ENCODE data around the gene KLHL5.

The KLHL5 gene

DNA sequence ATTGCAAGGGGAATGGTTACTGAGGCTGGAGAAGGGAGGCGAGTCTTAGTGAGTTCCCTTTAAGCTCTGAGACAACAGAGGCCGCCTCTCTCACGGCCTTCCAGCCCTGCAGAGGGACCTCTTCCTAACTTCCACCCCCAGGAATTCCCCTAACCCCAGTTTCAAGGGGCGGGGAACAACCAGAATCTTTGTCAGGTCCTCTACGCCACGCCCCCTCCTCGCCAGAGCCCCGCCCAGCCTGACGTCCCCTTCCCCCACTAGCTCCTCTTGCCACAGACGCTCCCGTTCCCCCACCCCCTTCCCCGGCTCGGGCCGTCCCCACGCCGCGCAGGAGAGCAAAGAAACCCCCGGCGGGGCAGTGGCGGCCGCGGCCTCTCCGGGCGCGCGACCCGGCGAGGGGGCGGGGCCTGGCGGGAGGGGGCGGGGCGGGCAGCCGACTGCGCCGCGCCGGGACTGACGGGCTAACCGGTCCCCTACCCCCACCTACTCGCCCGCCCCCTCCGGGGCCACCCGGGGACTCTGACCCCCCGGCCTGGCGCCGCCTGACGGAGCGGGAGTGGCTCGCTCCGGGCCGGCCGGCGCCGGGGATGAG is 17.6 kb upstream of the KLHL5 start:
- H3K27ac ChIP-seq (ENCODE audit: low read depth, low read length, severe bottlenecking) = peak overlapping the region; percentile 83
- peak overlapping the region; percentile 62 for H3K4me3 ChIP-seq (ENCODE audit: extremely low read depth, insufficient read depth, low read length, poor library complexity, severe bottlenecking)
- peaks cover 23% of the 10 kb centered on the region for H3K4me1 ChIP-seq (ENCODE audit: control insufficient read depth, insufficient read depth, low read length, poor library complexity, severe bottlenecking)
- no peaks in the 10 kb centered on the region for H3K9me3 ChIP-seq (ENCODE audit: control insufficient read depth, low read length)
- 0% methylated on average over 6 to 30 of the region's 54 CpGs for WGBS, 2 experiments (ENCODE audit: insufficient coverage in 2 of 2)
- peaks cover 8% of the 10 kb centered on the region for H3K36me3 ChIP-seq (ENCODE audit: control insufficient read depth, insufficient read depth, low read length)

DNA sequence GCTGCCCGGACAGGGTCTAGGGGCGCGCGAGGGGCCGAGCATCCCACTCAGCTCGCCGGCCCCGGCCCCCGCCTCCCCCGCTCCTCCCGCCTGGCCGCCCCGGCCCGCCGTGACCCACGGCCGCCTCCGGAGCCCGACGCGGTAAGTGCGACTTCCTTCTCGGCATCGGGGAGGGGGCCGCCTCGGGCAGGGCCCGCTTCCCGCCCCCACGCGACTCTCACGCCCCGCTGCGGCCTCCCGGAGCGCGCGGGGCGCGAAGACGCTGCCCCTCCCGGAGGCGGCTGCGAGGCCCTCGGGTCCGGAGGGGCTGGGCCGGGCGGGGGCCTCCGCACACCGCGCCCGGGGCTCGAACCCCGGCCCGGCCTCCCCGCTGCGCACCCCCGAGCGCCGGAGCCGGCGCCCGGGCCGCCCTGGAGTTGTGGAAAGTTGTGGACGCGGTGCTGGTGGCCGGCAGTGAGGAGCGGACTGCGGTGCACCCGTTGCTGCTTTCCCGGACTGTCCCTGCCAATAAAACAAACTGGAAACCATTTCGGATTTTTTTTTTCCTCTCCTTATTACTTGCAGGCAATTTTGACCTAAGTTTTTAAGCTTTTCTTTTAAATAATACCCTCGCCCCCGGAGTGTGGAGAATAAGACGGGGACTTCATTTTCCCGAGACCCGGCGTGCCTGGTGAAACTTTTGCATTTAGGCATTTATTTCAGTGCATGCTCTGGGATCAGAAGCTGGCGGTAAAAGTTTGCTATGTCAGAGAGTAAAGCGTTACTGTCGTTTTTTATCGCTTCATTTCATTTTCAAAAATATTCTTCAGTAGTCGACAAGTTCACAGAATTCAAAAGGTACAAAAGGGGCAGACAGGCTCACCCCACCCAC is 16.8 kb upstream of the KLHL5 start:
- H3K27ac ChIP-seq (ENCODE audit: low read depth, low read length, severe bottlenecking) = peak overlapping the region; percentile 83
- no peaks in the 10 kb centered on the region for H3K9me3 ChIP-seq (ENCODE audit: control insufficient read depth, low read length)
- H3K4me1 ChIP-seq (ENCODE audit: control insufficient read depth, insufficient read depth, low read length, poor library complexity, severe bottlenecking) = peaks cover 23% of the 10 kb centered on the region
- H3K4me3 ChIP-seq (ENCODE audit: extremely low read depth, insufficient read depth, low read length, poor library complexity, severe bottlenecking) = peak overlapping the region; percentile 62
- WGBS, 2 experiments (ENCODE audit: insufficient coverage in 2 of 2) = 1% methylated on average over 36 to 46 of the region's 82 CpGs
- H3K36me3 ChIP-seq (ENCODE audit: control insufficient read depth, insufficient read depth, low read length) = peaks cover 8% of the 10 kb centered on the region

DNA sequence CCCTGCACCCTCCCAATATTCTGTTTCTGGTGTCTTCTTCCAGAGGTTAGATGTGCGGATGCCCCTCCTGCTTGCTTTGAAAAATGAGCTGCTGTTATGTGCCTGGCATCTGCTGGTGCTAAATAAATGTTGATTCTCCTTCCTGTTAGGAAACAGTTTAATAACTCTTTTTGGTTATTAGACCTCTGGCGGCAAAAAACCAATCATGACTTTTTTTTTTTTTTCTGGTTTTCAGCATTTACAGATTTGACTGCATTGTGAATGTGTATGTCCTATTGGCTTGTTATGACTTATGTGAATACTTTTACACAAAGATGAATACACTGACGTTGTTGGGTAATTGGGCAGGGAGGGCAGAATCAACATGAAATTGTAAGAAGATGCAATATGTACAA is 16.2 kb upstream of the KLHL5 start:
- peaks cover 23% of the 10 kb centered on the region for H3K4me1 ChIP-seq (ENCODE audit: control insufficient read depth, insufficient read depth, low read length, poor library complexity, severe bottlenecking)
- peak overlapping the region; percentile 62 for H3K4me3 ChIP-seq (ENCODE audit: extremely low read depth, insufficient read depth, low read length, poor library complexity, severe bottlenecking)
- no CpG with 5 or more reads among the region's 3 CpGs for WGBS, 2 experiments (ENCODE audit: insufficient coverage in 2 of 2)
- H3K27ac ChIP-seq (ENCODE audit: low read depth, low read length, severe bottlenecking) = peak overlapping the region; percentile 83
- peaks cover 8% of the 10 kb centered on the region for H3K36me3 ChIP-seq (ENCODE audit: control insufficient read depth, insufficient read depth, low read length)
- no peaks in the 10 kb centered on the region for H3K9me3 ChIP-seq (ENCODE audit: control insufficient read depth, low read length)

DNA sequence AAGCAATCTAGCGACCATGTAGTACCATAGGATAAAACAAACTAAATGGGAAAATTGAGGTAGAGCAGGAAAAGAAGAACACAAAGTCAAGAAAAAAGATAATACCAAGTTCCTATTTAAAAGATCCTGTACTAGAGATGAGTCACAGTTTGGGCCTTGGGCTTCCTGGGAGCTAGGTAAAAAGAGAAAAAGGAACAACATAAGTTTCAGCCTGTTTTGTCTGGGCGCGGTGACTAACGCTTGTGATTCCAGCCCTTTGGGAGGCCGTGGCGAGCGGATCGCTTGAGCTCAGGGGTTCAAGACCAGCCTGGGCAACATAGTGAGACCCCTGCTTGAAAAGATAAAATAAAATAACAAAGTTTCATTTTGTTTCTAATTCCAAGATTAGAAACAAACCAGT is 15.8 kb upstream of the KLHL5 start:
- peaks cover 8% of the 10 kb centered on the region for H3K36me3 ChIP-seq (ENCODE audit: control insufficient read depth, insufficient read depth, low read length)
- peak overlapping the region; percentile 62 for H3K4me3 ChIP-seq (ENCODE audit: extremely low read depth, insufficient read depth, low read length, poor library complexity, severe bottlenecking)
- WGBS, 2 experiments (ENCODE audit: insufficient coverage in 2 of 2) = 88 to 95% methylated on average over 5 to 7 of the region's 8 CpGs
- no peaks in the 10 kb centered on the region for H3K9me3 ChIP-seq (ENCODE audit: control insufficient read depth, low read length)
- H3K27ac ChIP-seq (ENCODE audit: low read depth, low read length, severe bottlenecking) = peak overlapping the region; percentile 83
- peaks cover 23% of the 10 kb centered on the region for H3K4me1 ChIP-seq (ENCODE audit: control insufficient read depth, insufficient read depth, low read length, poor library complexity, severe bottlenecking)

DNA sequence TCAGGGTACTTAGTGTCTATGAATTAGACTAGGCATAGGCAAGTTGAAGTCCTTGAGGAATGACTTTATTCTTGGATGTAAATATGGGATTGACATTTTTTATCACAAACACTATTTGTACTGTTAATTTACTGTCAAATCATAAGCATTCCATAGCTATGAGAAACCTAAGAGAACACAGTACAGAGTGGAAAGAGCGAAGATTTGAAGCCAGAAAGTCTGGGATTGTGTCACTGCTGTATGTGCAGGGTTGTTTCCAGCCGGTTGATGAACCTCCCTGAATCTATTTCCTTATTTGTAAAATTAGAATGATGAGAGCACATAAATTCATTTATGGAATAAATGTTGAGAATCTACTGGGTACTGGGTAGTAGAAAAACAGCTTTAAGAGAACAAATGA is 14.4 kb upstream of the KLHL5 start:
- H3K4me1 ChIP-seq (ENCODE audit: control insufficient read depth, insufficient read depth, low read length, poor library complexity, severe bottlenecking) = peaks cover 14% of the 10 kb centered on the region
- H3K4me3 ChIP-seq (ENCODE audit: extremely low read depth, insufficient read depth, low read length, poor library complexity, severe bottlenecking) = no peak overlapping the region
- H3K36me3 ChIP-seq (ENCODE audit: control insufficient read depth, insufficient read depth, low read length) = peaks cover 8% of the 10 kb centered on the region
- no peak overlapping the region for H3K27ac ChIP-seq (ENCODE audit: low read depth, low read length, severe bottlenecking)
- no peaks in the 10 kb centered on the region for H3K9me3 ChIP-seq (ENCODE audit: control insufficient read depth, low read length)
- 88% methylated on average over 1 of the region's 2 CpGs; no CpG with 5 or more reads in 1 of the 2 experiments for WGBS, 2 experiments (ENCODE audit: insufficient coverage in 2 of 2)

DNA sequence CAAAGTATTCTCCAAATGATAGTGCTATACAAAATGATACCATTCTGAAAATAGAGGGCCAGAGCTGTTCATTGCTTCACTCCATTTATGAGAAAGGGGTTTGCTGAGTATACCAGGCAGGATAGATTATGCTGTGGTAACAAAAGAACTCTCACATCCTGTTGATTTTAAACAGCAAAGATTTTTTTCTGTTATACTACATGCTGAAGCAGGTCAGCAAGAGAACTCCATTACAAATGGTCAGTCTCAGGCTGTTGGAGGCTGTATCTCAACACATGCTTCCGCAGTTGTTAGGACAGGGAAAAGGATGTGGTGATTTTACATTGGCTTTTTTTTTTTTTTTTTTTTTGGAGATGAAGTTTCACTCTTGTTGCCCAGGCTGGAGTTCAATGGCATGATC is 13.7 kb upstream of the KLHL5 start:
- Histone ChIP-seq H3K4me1 (ENCODE audit: control insufficient read depth, insufficient read depth, low read length, poor library complexity, severe bottlenecking) (peaks cover 8% of the 10 kb centered on the region), H3K4me3 (ENCODE audit: extremely low read depth, insufficient read depth, low read length, poor library complexity, severe bottlenecking) (no peak overlapping the region), H3K36me3 (ENCODE audit: control insufficient read depth, insufficient read depth, low read length) (peaks cover 8% of the 10 kb centered on the region), H3K9me3 (ENCODE audit: control insufficient read depth, low read length) (no peaks in the 10 kb centered on the region), H3K27ac (ENCODE audit: low read depth, low read length, severe bottlenecking) (no peak overlapping the region)
- no CpG with 5 or more reads among the region's 1 CpG for WGBS, 2 experiments (ENCODE audit: insufficient coverage in 2 of 2)

DNA sequence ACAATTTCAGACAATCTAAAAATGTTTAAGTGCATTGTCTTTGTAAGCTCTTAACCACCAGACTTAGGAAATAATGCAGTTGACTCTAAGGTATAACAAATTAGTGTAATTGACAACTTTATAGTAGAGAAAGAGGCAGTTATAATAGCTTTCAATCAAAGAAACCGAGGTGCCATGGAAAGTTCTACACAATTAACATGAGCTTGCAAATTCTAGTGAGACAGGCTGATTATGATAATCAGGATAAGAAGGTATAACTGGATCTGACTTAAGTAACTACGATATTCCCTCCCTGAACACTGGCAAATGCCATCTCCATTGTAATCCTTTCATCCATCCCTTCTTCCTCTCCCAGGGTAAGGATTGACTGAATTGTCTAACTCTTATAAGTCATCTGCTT is 11.4 kb upstream of the KLHL5 start:
- Histone ChIP-seq H3K4me1 (ENCODE audit: control insufficient read depth, insufficient read depth, low read length, poor library complexity, severe bottlenecking) (peaks cover 4% of the 10 kb centered on the region), H3K36me3 (ENCODE audit: control insufficient read depth, insufficient read depth, low read length) (peaks cover 8% of the 10 kb centered on the region), H3K4me3 (ENCODE audit: extremely low read depth, insufficient read depth, low read length, poor library complexity, severe bottlenecking) (no peak overlapping the region), H3K9me3 (ENCODE audit: control insufficient read depth, low read length) (no peaks in the 10 kb centered on the region), H3K27ac (ENCODE audit: low read depth, low read length, severe bottlenecking) (no peak overlapping the region)
- WGBS, 2 experiments (ENCODE audit: insufficient coverage in 2 of 2) = no CpG with 5 or more reads among the region's 2 CpGs

DNA sequence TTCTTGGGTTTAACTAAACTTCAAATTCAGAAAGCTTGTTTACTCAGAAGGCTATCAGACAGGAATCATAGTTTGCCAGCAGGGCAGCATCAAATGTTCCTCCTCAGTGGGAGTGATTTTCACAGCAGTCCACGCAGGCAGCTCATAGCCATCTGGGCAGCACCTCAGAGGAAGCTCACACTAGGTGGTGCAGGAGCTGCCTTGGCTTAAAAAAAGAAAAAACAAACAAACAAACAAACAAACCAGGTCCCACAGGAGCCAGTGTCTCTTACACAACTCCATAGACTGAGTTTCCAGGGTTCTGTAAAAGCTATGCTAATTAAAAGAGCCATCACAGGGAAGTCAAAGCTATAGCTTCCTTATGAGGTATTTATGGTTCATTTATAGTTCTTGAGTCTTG is 10.5 kb upstream of the KLHL5 start:
- Histone ChIP-seq H3K9me3 (ENCODE audit: control insufficient read depth, low read length) (no peaks in the 10 kb centered on the region), H3K36me3 (ENCODE audit: control insufficient read depth, insufficient read depth, low read length) (peaks cover 8% of the 10 kb centered on the region), H3K27ac (ENCODE audit: low read depth, low read length, severe bottlenecking) (no peak overlapping the region), H3K4me1 (ENCODE audit: control insufficient read depth, insufficient read depth, low read length, poor library complexity, severe bottlenecking) (peaks cover 4% of the 10 kb centered on the region), H3K4me3 (ENCODE audit: extremely low read depth, insufficient read depth, low read length, poor library complexity, severe bottlenecking) (no peak overlapping the region)
- WGBS, 2 experiments (ENCODE audit: insufficient coverage in 2 of 2) = 77 to 85% methylated on average over 1 of the region's 1 CpG

DNA sequence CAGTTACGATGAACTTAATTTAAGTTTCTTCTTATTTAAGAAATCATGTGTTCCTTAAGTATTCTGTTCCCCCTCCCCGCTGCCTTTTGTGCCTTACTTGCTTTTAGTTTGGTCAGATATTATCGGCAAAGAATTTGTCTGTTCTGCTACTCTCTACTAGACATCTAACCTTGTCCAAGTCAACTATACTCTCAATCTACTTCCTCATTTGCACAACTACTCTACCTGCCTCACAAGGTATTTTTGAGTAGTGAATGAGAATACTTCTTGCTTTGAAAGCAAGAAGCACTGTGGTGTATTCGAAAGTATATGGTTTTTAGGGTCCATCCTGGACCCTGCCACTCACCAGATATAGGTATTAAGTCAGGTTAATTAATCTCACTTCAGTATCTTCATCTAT is 8.0 kb upstream of the KLHL5 start:
- 100% methylated on average over 2 of the region's 4 CpGs; no CpG with 5 or more reads in 1 of the 2 experiments for WGBS, 2 experiments (ENCODE audit: insufficient coverage in 2 of 2)
- H3K27ac ChIP-seq (ENCODE audit: low read depth, low read length, severe bottlenecking) = no peak overlapping the region
- no peaks in the 10 kb centered on the region for H3K9me3 ChIP-seq (ENCODE audit: control insufficient read depth, low read length)
- H3K36me3 ChIP-seq (ENCODE audit: control insufficient read depth, insufficient read depth, low read length) = peaks cover 3% of the 10 kb centered on the region
- peaks cover 4% of the 10 kb centered on the region for H3K4me1 ChIP-seq (ENCODE audit: control insufficient read depth, insufficient read depth, low read length, poor library complexity, severe bottlenecking)
- no peak overlapping the region for H3K4me3 ChIP-seq (ENCODE audit: extremely low read depth, insufficient read depth, low read length, poor library complexity, severe bottlenecking)

DNA sequence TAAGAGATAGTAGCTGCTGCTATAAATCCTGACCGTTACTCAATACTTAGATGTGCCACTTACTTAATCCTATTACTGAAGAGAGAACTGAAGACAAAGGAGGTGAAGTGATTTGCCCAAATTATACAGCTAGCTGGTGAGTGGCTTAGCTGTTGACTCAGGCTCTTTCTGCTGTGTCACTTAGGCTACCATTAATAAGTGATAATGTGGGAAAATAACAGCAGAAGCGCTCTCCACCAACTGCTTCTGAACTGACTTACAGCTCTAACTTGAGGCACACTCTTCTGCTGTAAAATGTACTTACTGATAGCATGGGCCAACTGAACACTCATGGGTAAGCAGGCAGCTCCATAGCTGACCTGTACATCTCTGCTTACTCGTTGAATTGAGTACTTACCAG is 7.5 kb upstream of the KLHL5 start:
- no peaks in the 10 kb centered on the region for H3K9me3 ChIP-seq (ENCODE audit: control insufficient read depth, low read length)
- 100% methylated on average over 1 of the region's 3 CpGs for WGBS, 2 experiments (ENCODE audit: insufficient coverage in 2 of 2)
- no peak overlapping the region for H3K4me3 ChIP-seq (ENCODE audit: extremely low read depth, insufficient read depth, low read length, poor library complexity, severe bottlenecking)
- H3K27ac ChIP-seq (ENCODE audit: low read depth, low read length, severe bottlenecking) = no peak overlapping the region
- peaks cover 4% of the 10 kb centered on the region for H3K4me1 ChIP-seq (ENCODE audit: control insufficient read depth, insufficient read depth, low read length, poor library complexity, severe bottlenecking)
- H3K36me3 ChIP-seq (ENCODE audit: control insufficient read depth, insufficient read depth, low read length) = no peaks in the 10 kb centered on the region

DNA sequence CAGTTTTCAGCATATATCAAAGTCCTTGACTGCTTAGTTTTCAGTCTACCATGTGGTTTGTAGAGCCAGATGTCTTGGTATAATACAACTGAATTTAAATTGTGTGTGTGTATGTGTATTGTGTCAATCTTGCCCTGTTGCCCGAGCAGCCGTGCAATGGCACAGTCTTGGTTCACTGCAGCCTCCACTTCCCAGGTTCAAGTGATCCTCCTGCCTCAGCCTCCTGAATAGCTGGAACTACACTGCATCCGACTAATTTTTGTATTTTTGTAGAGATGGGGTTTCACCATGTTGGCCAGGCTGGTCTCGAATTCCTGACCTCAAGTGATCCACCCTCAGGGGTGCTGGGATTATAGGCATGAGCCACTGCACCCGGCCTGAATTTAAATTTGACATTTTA is 6.0 kb upstream of the KLHL5 start:
- H3K36me3 ChIP-seq (ENCODE audit: control insufficient read depth, insufficient read depth, low read length) = no peaks in the 10 kb centered on the region
- H3K4me1 ChIP-seq (ENCODE audit: control insufficient read depth, insufficient read depth, low read length, poor library complexity, severe bottlenecking) = peaks cover 4% of the 10 kb centered on the region
- no peaks in the 10 kb centered on the region for H3K9me3 ChIP-seq (ENCODE audit: control insufficient read depth, low read length)
- WGBS, 2 experiments (ENCODE audit: insufficient coverage in 2 of 2) = 86 to 100% methylated on average over 1 to 2 of the region's 5 CpGs
- no peak overlapping the region for H3K27ac ChIP-seq (ENCODE audit: low read depth, low read length, severe bottlenecking)
- H3K4me3 ChIP-seq (ENCODE audit: extremely low read depth, insufficient read depth, low read length, poor library complexity, severe bottlenecking) = no peak overlapping the region

Data from mesodermal cell (in vitro differentiated cells).